Measurements from ENCODE around the gene DNAJC17.

DNA sequence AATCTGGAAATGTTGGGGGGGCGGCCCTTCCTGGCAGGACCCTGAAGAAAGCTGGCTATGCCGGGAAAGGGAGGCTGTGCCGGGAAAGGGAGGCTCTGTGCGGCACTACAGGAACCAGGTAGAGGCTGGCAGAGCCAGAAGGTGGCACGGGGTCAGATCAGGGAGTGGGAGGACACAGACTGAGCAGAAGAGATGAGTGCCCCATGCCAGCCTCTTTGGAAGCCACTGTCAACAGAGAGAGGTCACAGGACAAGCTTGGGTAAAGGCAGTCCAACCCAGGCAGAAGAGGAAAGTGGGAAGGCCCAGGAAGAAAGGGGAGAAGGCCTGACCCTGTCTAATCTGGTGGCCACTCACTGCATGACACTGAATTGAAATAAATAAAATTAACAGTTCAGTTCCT lies 36.0 kb downstream of the DNAJC17 start:
- no peak for TF ChIP-seq POLR2A (IDR thresholded peaks at IDR 0.05)
- TF ChIP-seq, protein P1, sequence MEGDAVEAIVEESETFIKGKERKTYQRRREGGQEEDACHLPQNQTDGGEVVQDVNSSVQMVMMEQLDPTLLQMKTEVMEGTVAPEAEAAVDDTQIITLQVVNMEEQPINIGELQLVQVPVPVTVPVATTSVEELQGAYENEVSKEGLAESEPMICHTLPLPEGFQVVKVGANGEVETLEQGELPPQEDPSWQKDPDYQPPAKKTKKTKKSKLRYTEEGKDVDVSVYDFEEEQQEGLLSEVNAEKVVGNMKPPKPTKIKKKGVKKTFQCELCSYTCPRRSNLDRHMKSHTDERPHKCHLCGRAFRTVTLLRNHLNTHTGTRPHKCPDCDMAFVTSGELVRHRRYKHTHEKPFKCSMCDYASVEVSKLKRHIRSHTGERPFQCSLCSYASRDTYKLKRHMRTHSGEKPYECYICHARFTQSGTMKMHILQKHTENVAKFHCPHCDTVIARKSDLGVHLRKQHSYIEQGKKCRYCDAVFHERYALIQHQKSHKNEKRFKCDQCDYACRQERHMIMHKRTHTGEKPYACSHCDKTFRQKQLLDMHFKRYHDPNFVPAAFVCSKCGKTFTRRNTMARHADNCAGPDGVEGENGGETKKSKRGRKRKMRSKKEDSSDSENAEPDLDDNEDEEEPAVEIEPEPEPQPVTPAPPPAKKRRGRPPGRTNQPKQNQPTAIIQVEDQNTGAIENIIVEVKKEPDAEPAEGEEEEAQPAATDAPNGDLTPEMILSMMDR (IDR thresholded peaks at IDR 0.05): no peak
- TF ChIP-seq POLR2AphosphoS5 (IDR thresholded peaks at IDR 0.05; ENCODE audit: insufficient read depth in 1 of 2, low read depth in 1 of 2): no peak
